ENCODE data around the gene CAPN8. TPM values are rescaled to one million over a fixed set of nuclear protein-coding genes. Genes with fewer than 3 reads are reported as not detected.

CAPN8 gene
- polyA plus RNA-seq, 3 donors: 2.7 TPM

Other genes starting within 250 kb of the CAPN8 start
- 100 to 1,000 TPM; 177 to 223 (median 191) TPM for gene CAPN2, start 46.8 kb upstream of the CAPN8 start, polyA plus RNA-seq (ENCODE audit: insufficient read length in 3 of 3)
- 10 to 100 TPM; 46.0 to 55.1 (median 53.3) TPM for gene TP53BP2, start 180.2 kb upstream of the CAPN8 start, polyA plus RNA-seq (ENCODE audit: insufficient read length in 3 of 3)